IMR-90 (cell line): ENCODE results near the gene CATSPERZ. TPM values are rescaled to one million over a fixed set of nuclear protein-coding genes. Genes with fewer than 3 reads are reported as not detected.

ENCODE experiments used
- ATAC-seq: fragments of 200-7000 bp; cut with Tn5 transposase; 2 replicates; pipeline ENCODE4 v1.9.1; 2020; ENCODE audit warnings: low read depth, mild to moderate bottlenecking, moderate library complexity
- BruUV-seq: library from RNA; stranded (reverse); fragments of 400-500 nt; replicated peaks from 2 replicates; lab custom pipeline; 2021; lab: Mats Ljungman, UMichigan
- CTCF ChIA-PET: fragments of 300-600 bp; formaldehyde crosslinking; extraction: SDS; loops from one replicate; lab custom pipeline; 2021; ENCODE audit warnings: antibody characterized with exemption; lab: Yijun Ruan, JAX
- POLR2A ChIA-PET: fragments of 300-600 bp; sonication (Branson Sonifier 250); formaldehyde crosslinking; loops from one replicate; lab custom pipeline; 2022; ENCODE audit warnings: antibody characterized with exemption; ENCODE audit not compliant: unreplicated experiment; lab: Charles Lee
- DNase-seq: peaks from one replicate; pipeline ENCODE4 v3.0.0; 2013
- H2AFZ ChIP-seq: replicated peaks from 2 replicates; pipeline ENCODE3; 2013; ENCODE audit warnings: low read length, mild to moderate bottlenecking; ENCODE audit not compliant: poor library complexity
- H2AK5ac ChIP-seq: 2 replicates; pipeline ENCODE4 v1.6.1; 2013; ENCODE audit warnings: low read depth, low read length, inconsistent platforms
- H2AK9ac ChIP-seq: replicated peaks from 2 replicates; pipeline ENCODE3; 2013; ENCODE audit warnings: mild to moderate bottlenecking, low read depth, low read length, moderate library complexity; ENCODE audit not compliant: poor library complexity
- H2BK120ac ChIP-seq: 2 replicates; pipeline ENCODE4 v1.6.1; 2013; ENCODE audit warnings: low read depth, low read length, inconsistent platforms
- H2BK15ac ChIP-seq: 3 replicates; pipeline ENCODE4 v1.6.1; 2013; ENCODE audit warnings: low read depth, low read length, inconsistent platforms
- H2BK20ac ChIP-seq: 2 replicates; pipeline ENCODE4 v1.6.1; 2013; ENCODE audit warnings: low read depth, mild to moderate bottlenecking, inconsistent platforms, low read length, moderate library complexity
- H2BK5ac ChIP-seq: 2 replicates; pipeline ENCODE4 v1.6.1; 2013; ENCODE audit warnings: mild to moderate bottlenecking, low read depth, low read length, inconsistent platforms; ENCODE audit not compliant: poor library complexity, severe bottlenecking
- H3K14ac ChIP-seq: replicated peaks from 2 replicates; pipeline ENCODE4 v1.6.1; 2013; ENCODE audit warnings: low read depth, low read length, inconsistent platforms
- H3K18ac ChIP-seq: 2 replicates; pipeline ENCODE4 v1.6.1; 2013; ENCODE audit warnings: low read depth, low read length, control low read depth
- H3K23ac ChIP-seq: 2 replicates; pipeline ENCODE4 v1.6.1; 2013; ENCODE audit warnings: low read depth, low read length, inconsistent platforms
- H3K27ac ChIP-seq: 2 replicates; pipeline ENCODE4 v1.5.1; 2013; ENCODE audit warnings: mild to moderate bottlenecking, control low read depth, low read length; ENCODE audit not compliant: insufficient read depth
- H3K27me3 ChIP-seq: 2 replicates; pipeline ENCODE4 v1.6.1; 2013; ENCODE audit warnings: low read length; ENCODE audit not compliant: control insufficient read depth, insufficient read depth
- H3K36me3 ChIP-seq: 2 replicates; pipeline ENCODE4 v1.6.1; 2013; ENCODE audit warnings: low read length, mixed read lengths; ENCODE audit not compliant: control insufficient read depth, insufficient read depth
- H3K4ac ChIP-seq: 2 replicates; pipeline ENCODE4 v1.6.1; 2013; ENCODE audit warnings: low read depth, low read length, inconsistent platforms
- H3K4me1 ChIP-seq: 2 replicates; pipeline ENCODE4 v1.6.1; 2013; ENCODE audit warnings: low read length, mixed read lengths; ENCODE audit not compliant: control insufficient read depth, insufficient read depth
- H3K4me2 ChIP-seq: 2 replicates; pipeline ENCODE4 v1.6.1; 2013; ENCODE audit warnings: low read depth, mild to moderate bottlenecking, control low read depth, low read length, moderate library complexity
- H3K4me3 ChIP-seq: 2 replicates; pipeline ENCODE4 v1.5.1; 2013; ENCODE audit warnings: low read depth, mild to moderate bottlenecking, control low read depth, low read length, moderate library complexity; ENCODE audit not compliant: insufficient read depth
- H3K56ac ChIP-seq: 2 replicates; pipeline ENCODE4 v1.6.1; 2013; ENCODE audit warnings: low read length, inconsistent platforms; ENCODE audit not compliant: insufficient read depth; ENCODE audit errors: extremely low read depth
- H3K79me1 ChIP-seq, 2 experiments: 2 replicates each; pipeline ENCODE4 v1.6.1; 2013; ENCODE audit warnings: low read length in 2 of 2, inconsistent platforms in 1 of 2, low read depth in 1 of 2
- H3K9ac ChIP-seq: 2 replicates; pipeline ENCODE4 v1.6.1; 2013; ENCODE audit warnings: low read depth, low read length, control low read depth
- H3K9me1 ChIP-seq: 2 replicates; pipeline ENCODE4 v1.6.1; 2013; ENCODE audit warnings: low read length, inconsistent platforms; ENCODE audit not compliant: insufficient read depth
- H3K9me3 ChIP-seq: 2 replicates; pipeline ENCODE4 v1.6.1; 2013; ENCODE audit warnings: low read length; ENCODE audit not compliant: control insufficient read depth, insufficient read depth
- H4K20me1 ChIP-seq: 2 replicates; pipeline ENCODE4 v1.6.1; 2013; ENCODE audit warnings: low read length, inconsistent platforms; ENCODE audit not compliant: insufficient read depth
- H4K5ac ChIP-seq: 2 replicates; pipeline ENCODE4 v1.6.1; 2013; ENCODE audit warnings: mild to moderate bottlenecking, low read depth, low read length, control low read depth
- H4K8ac ChIP-seq, 2 experiments: 2 replicates each; pipeline ENCODE4 v1.6.1; 2013; ENCODE audit warnings: low read depth in 2 of 2, low read length in 2 of 2, control low read depth in 1 of 2, inconsistent platforms in 1 of 2
- H4K91ac ChIP-seq: 2 replicates; pipeline ENCODE4 v1.6.1; 2013; ENCODE audit warnings: low read depth, low read length, inconsistent platforms; ENCODE audit not compliant: insufficient read depth
- BHLHE40 ChIP-seq: fragments of 150-350 bp; IDR thresholded peaks from 2 replicates; pipeline ENCODE4 v1.6.1; 2016; ENCODE audit warnings: mild to moderate bottlenecking, low read depth, low read length
- CEBPB ChIP-seq: IDR thresholded peaks from 2 replicates; pipeline ENCODE4 v1.6.1; 2012; ENCODE audit warnings: low read depth, low read length, improper control_type of control experiment
- CHD1 ChIP-seq: IDR thresholded peaks from 2 replicates; pipeline ENCODE4 v1.6.1; 2012; ENCODE audit warnings: low read depth, low read length, improper control_type of control experiment
- FOS ChIP-seq: fragments of 150-350 bp; IDR thresholded peaks from 2 replicates; pipeline ENCODE4 v1.6.1; 2016; ENCODE audit warnings: low read depth, low read length
- MAFK ChIP-seq: IDR thresholded peaks from 2 replicates; pipeline ENCODE4 v1.6.1; 2012; ENCODE audit warnings: low read depth, low read length, improper control_type of control experiment
- MAZ ChIP-seq: IDR thresholded peaks from 2 replicates; pipeline ENCODE4 v1.6.1; 2012; ENCODE audit warnings: low read depth, mild to moderate bottlenecking, low read length, improper control_type of control experiment, moderate library complexity, borderline replicate concordance
- MXI1 ChIP-seq: IDR thresholded peaks from 2 replicates; pipeline ENCODE4 v1.6.1; 2012; ENCODE audit warnings: low read depth, mild to moderate bottlenecking, low read length, moderate library complexity, borderline replicate concordance
- NFE2L2 ChIP-seq: fragments of 150-350 bp; IDR thresholded peaks from 2 replicates; pipeline ENCODE4 v1.6.1; 2016; ENCODE audit warnings: low read depth, mild to moderate bottlenecking, low read length
- POLR2A ChIP-seq: IDR thresholded peaks from 2 replicates; pipeline ENCODE4 v1.6.1; 2012; ENCODE audit warnings: mild to moderate bottlenecking, low read depth, low read length
- RAD21 ChIP-seq: IDR thresholded peaks from 2 replicates; pipeline ENCODE4 v1.6.1; 2012; ENCODE audit warnings: low read length, improper control_type of control experiment
- RCOR1 ChIP-seq: IDR thresholded peaks from 2 replicates; pipeline ENCODE4 v1.6.1; 2012; ENCODE audit warnings: mild to moderate bottlenecking, low read length, improper control_type of control experiment; ENCODE audit not compliant: insufficient replicate concordance
- RFX5 ChIP-seq: IDR thresholded peaks from 2 replicates; pipeline ENCODE4 v1.8.0; 2012; ENCODE audit warnings: low read depth, mild to moderate bottlenecking, low read length, moderate library complexity
- SMC3 ChIP-seq: fragments of 150-350 bp; IDR thresholded peaks from 2 replicates; pipeline ENCODE4 v1.6.1; 2016; ENCODE audit warnings: low read depth, mild to moderate bottlenecking, antibody characterized with exemption, low read length, moderate library complexity
- WGBS, 2 experiments: methylation state at CpG; one replicate each; pipeline versions ENCODE4 v1.1.5 to v1.1.7; 2013; ENCODE audit warnings: missing lambda C conversion rate in 2 of 2; ENCODE audit not compliant: insufficient read length in 1 of 2; ENCODE audit errors: extremely low coverage in 2 of 2; 5-methylcytosine and 5-hydroxymethylcytosine counted together
- dilution Hi-C: fragments of 300-500 bp; cut with HindIII; formaldehyde crosslinking; loops from one replicate; pipeline ENCODE4 v1.14.3; 2018; ENCODE audit warnings: low sequenced_read_pairs; ENCODE audit not compliant: unreplicated experiment
- in situ Hi-C: fragments of 300-500 bp; cut with MboI; formaldehyde crosslinking; loops from 3 replicates; pipeline ENCODE4 v1.14.3; 2019; ENCODE audit warnings: low sequenced_read_pairs, inconsistent platforms, mixed read lengths
- intact Hi-C: fragments of 100-400 bp; cut with micrococcal nuclease; formaldehyde crosslinking; loops from 2 replicates; pipeline ENCODE4 v1.10.0; 2022
- polyA plus RNA-seq, 3 experiments: library from polyadenylated mRNA; depleted of rRNA; stranded (reverse); fragments of >200 nt; gene quantifications; 2 replicates each; pipeline ENCODE4 v1.2.3, GENCODE V29; 2012; ENCODE audit warnings: low replicate concordance in 1 of 3
- total RNA-seq: library from RNA; depleted of rRNA; stranded (reverse); fragments of >200 nt; gene quantifications from 2 replicates; pipeline ENCODE4 v1.2.3, GENCODE V29; 2012
- TF ChIP-seq, protein P1 (sequence below): fragments of 150-350 bp; IDR thresholded peaks from 2 replicates; pipeline ENCODE4 v1.6.1; 2016; ENCODE audit warnings: low read depth, mild to moderate bottlenecking, low read length, moderate library complexity, borderline replicate concordance
- TF ChIP-seq, protein P2 (sequence below): fragments of 150-350 bp; IDR thresholded peaks from 2 replicates; pipeline ENCODE4 v1.6.1; 2017; ENCODE audit warnings: mild to moderate bottlenecking, antibody characterized with exemption, low read length, low read depth

Gene CATSPERZ
- total and polyA plus RNA-seq, 2 of the 4 experiments (the other 2 are of a cell fraction) = not detected

DNA sequence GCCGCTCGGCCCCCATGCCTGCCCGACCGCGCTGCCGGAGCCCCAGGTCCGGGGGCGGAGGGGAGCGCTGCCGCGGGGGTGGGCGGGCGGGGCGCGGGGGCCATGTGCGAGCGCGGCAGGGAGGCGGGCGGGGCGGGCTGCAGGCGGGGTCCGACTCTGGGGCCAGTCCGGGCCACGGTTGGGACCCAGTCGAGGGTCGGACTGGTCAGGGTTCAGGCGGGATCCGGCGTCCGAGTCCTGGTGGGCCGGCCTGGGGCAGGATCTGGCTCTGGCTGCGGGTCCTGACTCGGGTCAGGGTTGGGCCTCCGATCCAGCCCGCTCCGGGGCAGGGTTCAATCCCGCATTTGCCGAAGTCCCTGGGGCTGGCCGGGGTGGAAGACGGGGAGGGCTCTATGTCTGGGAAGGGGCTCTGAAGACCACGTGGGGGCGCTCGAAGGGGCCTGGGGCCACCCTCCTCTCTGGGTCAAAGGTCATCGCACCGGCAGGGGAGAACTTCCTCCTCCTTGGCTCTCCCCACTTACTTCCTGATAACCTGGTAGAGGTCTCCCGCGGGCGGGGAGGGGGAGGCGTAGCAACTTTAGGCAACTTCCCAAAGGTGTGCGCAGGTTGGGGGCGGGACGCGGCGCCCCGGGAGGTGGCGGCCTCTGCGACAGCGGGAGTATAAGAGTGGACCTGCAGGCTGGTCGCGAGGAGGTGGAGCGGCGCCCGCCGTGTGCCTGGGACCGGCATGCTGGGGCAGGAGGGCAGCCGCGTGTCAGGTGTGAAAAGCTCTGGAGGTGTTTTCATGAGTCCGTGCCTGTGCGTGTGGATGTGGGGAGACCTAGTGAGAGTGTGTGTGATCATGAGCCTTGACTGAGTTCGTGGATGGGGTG, 5.8 kb downstream of the CATSPERZ start:
- in situ Hi-C loops (no loop called here), intact Hi-C loops (loop anchor here (1.0 to 10.0 kb wide), 3 partner anchors 36 to 301 kb away; no protein-coding TSS in a partner anchor), dilution Hi-C loops (no loop called here)
- BruUV-seq = no TSS peak
- H3K9me3 ChIP-seq = no peaks in the 10 kb centered on the region
- peak overlapping the region; percentile 88 for H3K14ac ChIP-seq
- H4K5ac ChIP-seq = peak overlapping the region; percentile 1; the same call in 1 of the 2 replicates
- peak overlapping the region; percentile 80 for H3K23ac ChIP-seq
- DNase-seq (peak; percentile 27), ATAC-seq (peak; percentile 28)
- H3K9ac ChIP-seq = peak overlapping the region; percentile 80
- peak overlapping the region; percentile 89 for H2AFZ ChIP-seq
- peaks cover 9% of the 10 kb centered on the region; the same call in 1 of the 2 replicates for H3K4me1 ChIP-seq
- H3K36me3 ChIP-seq = no peaks in the 10 kb centered on the region
- no peaks in the 10 kb centered on the region for H3K27me3 ChIP-seq
- 3% methylated on average over 37 of the region's 71 CpGs; no CpG with 5 or more reads in 1 of the 2 experiments for WGBS, 2 experiments
- H2BK120ac ChIP-seq = peak overlapping the region; percentile 17; the same call in 1 of the 2 replicates
- peaks cover 7% of the 10 kb centered on the region for H4K20me1 ChIP-seq
- peaks cover 16 to 26% of the 10 kb centered on the region in 2 experiments for H3K79me1 ChIP-seq
- no peaks in the 10 kb centered on the region for H3K9me1 ChIP-seq
- peak overlapping the region; percentile 86 for H3K27ac ChIP-seq
- peak overlapping the region; percentile 66 for H2BK5ac ChIP-seq
- H3K18ac ChIP-seq = no peak overlapping the region
- H3K4me3 ChIP-seq = peak overlapping the region; percentile 58
- CTCF ChIA-PET = interaction anchor here (0.6 to 1.7 kb wide), 3 partner anchors 16 to 101 kb away, joined by 3 to 4 read pairs (median 4); partner anchors contain the start of gene BAD
- H4K8ac ChIP-seq = peak overlapping the region; percentile 15 to 47; a peak in 3 of 4 replicates
- no peak overlapping the region for H2BK15ac ChIP-seq
- peak overlapping the region; percentile 25 for H3K56ac ChIP-seq
- H2BK20ac ChIP-seq = no peak overlapping the region
- POLR2A ChIA-PET = interaction anchor here (1.6 kb wide), 1 partner anchor 12 kb away, joined by 4 read pairs; the partner anchor contains the start of genes PRDX5 and TRMT112
- peak overlapping the region; percentile 83 for H2AK5ac ChIP-seq
- peak overlapping the region; percentile 54 for H3K4ac ChIP-seq
- H2AK9ac ChIP-seq = peak overlapping the region; percentile 83
- H4K91ac ChIP-seq = peak overlapping the region; percentile 53; the same call in 1 of the 2 replicates
- peak overlapping the region; percentile 90 for H3K4me2 ChIP-seq
- TF ChIP-seq MXI1 (no peak), POLR2A (no peak), NFE2L2 (no peak), SMC3 (peak; percentile 12; the same call in 1 of the 2 replicates), CEBPB (no peak), RCOR1 (no peak), MAFK (no peak), CHD1 (no peak), RFX5 (no peak), RAD21 (no peak; the same call in 1 of the 2 replicates), BHLHE40 (no peak), MAZ (no peak), FOS (no peak)
- TF ChIP-seq, protein P1, sequence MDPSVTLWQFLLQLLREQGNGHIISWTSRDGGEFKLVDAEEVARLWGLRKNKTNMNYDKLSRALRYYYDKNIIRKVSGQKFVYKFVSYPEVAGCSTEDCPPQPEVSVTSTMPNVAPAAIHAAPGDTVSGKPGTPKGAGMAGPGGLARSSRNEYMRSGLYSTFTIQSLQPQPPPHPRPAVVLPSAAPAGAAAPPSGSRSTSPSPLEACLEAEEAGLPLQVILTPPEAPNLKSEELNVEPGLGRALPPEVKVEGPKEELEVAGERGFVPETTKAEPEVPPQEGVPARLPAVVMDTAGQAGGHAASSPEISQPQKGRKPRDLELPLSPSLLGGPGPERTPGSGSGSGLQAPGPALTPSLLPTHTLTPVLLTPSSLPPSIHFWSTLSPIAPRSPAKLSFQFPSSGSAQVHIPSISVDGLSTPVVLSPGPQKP = no peak
- TF ChIP-seq, protein P2, sequence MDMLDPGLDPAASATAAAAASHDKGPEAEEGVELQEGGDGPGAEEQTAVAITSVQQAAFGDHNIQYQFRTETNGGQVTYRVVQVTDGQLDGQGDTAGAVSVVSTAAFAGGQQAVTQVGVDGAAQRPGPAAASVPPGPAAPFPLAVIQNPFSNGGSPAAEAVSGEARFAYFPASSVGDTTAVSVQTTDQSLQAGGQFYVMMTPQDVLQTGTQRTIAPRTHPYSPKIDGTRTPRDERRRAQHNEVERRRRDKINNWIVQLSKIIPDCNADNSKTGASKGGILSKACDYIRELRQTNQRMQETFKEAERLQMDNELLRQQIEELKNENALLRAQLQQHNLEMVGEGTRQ = no peak
